OCI-LY3 (cell line): ENCODE data around the gene GNG2.

Source experiments
- CTCF ChIP-seq: fragments of 200-600, 300-600 bp; sonication (generic); IDR thresholded peaks from 2 replicates; pipeline ENCODE4 v1.5.1; 2014; ENCODE audit warnings: antibody characterized with exemption, low read length, low read depth
- EZH2phosphoT487 ChIP-seq: fragments of 200-600 bp; shearing (Covaris generic); IDR thresholded peaks from 2 replicates; pipeline ENCODE4 v1.6.1; 2018; ENCODE audit warnings: antibody characterized with exemption, mixed run types, low read depth

- TF ChIP-seq CTCF (no peak), EZH2phosphoT487 (no peak)
These were observed 53.9 kb downstream of the GNG2 start for GRCh38 chr14:51914310-51914709.
